ENCODE measurements around the gene FMO4. TPM values are rescaled to one million over a fixed set of nuclear protein-coding genes. Genes with fewer than 3 reads are reported as not detected.

Gene FMO4
- total RNA-seq, 1 experiment from 2014 or later: 0.63 TPM

GRCh38 chr1:171270806-171271205 is 43.2 kb upstream of the FMO4 start:
- Mint-ChIP-seq H3K9me3 (ENCODE audit: unreplicated experiment) (no peaks in the 10 kb centered on the region), H3K27me3 (ENCODE audit: insufficient read depth, unreplicated experiment) (no peaks in the 10 kb centered on the region), H3K36me3 (ENCODE audit: insufficient read depth, unreplicated experiment) (no peaks in the 10 kb centered on the region), H3K27ac (ENCODE audit: low read depth, unreplicated experiment) (no peak overlapping the region), H3K4me1 (ENCODE audit: insufficient read depth, unreplicated experiment) (peaks cover 8% of the 10 kb centered on the region), H3K4me3 (ENCODE audit: unreplicated experiment) (no peak overlapping the region)
- intact Hi-C loops (cut with micrococcal nuclease): no loop called here
- CTCF ChIA-PET: interaction anchor here (0.6 to 2.0 kb wide), 8 partner anchors 12 to 88 kb away, joined by 3 to 13 read pairs (median 4); partner anchors contain the start of genes FMO1 and FMO4
- BruUV-seq (replicated peaks): no TSS peak
- POLR2A ChIA-PET: no interaction called here
- TF ChIP-seq, protein P1, sequence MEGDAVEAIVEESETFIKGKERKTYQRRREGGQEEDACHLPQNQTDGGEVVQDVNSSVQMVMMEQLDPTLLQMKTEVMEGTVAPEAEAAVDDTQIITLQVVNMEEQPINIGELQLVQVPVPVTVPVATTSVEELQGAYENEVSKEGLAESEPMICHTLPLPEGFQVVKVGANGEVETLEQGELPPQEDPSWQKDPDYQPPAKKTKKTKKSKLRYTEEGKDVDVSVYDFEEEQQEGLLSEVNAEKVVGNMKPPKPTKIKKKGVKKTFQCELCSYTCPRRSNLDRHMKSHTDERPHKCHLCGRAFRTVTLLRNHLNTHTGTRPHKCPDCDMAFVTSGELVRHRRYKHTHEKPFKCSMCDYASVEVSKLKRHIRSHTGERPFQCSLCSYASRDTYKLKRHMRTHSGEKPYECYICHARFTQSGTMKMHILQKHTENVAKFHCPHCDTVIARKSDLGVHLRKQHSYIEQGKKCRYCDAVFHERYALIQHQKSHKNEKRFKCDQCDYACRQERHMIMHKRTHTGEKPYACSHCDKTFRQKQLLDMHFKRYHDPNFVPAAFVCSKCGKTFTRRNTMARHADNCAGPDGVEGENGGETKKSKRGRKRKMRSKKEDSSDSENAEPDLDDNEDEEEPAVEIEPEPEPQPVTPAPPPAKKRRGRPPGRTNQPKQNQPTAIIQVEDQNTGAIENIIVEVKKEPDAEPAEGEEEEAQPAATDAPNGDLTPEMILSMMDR (IDR thresholded peaks at IDR 0.05; ENCODE audit: unreplicated experiment): no peak
- no peak for DNase-seq (ENCODE audit: unreplicated experiment)

GRCh38 chr1:171277534-171277933 is 36.4 kb upstream of the FMO4 start:
- TF ChIP-seq, protein P1 (IDR thresholded peaks at IDR 0.05; ENCODE audit: unreplicated experiment): no peak
- CTCF ChIA-PET: interaction anchor here (1.3 to 4.2 kb wide), 3 partner anchors 10 to 36 kb away, joined by 3 to 19 read pairs (median 8); partner anchors contain the start of gene FMO4

GRCh38 chr1:171279234-171279633 is 34.7 kb upstream of the FMO4 start:
- ChIA-PET CTCF (interaction anchor here (1.1 to 4.2 kb wide), 2 partner anchors 34 to 35 kb away, joined by 4 to 19 read pairs; partner anchors contain the start of gene FMO4), POLR2A (no interaction called here)
- no peaks in the 10 kb centered on the region for H3K36me3 Mint-ChIP-seq (ENCODE audit: insufficient read depth, unreplicated experiment)

More at GRCh38 chr1:171277534-171277933, 36.4 kb upstream of the FMO4 start:
- intact Hi-C loops (cut with micrococcal nuclease): no loop called here
- DNase-seq (ENCODE audit: unreplicated experiment): no peak
- no TSS peak for BruUV-seq (replicated peaks)
- Mint-ChIP-seq H3K4me1 (ENCODE audit: insufficient read depth, unreplicated experiment) (no peaks in the 10 kb centered on the region), H3K9me3 (ENCODE audit: unreplicated experiment) (no peaks in the 10 kb centered on the region), H3K27ac (ENCODE audit: low read depth, unreplicated experiment) (no peak overlapping the region), H3K4me3 (ENCODE audit: unreplicated experiment) (no peak overlapping the region), H3K27me3 (ENCODE audit: insufficient read depth, unreplicated experiment) (no peaks in the 10 kb centered on the region), H3K36me3 (ENCODE audit: insufficient read depth, unreplicated experiment) (no peaks in the 10 kb centered on the region)
- POLR2A ChIA-PET: no interaction called here

GRCh38 chr1:171279678-171280077 is 34.3 kb upstream of the FMO4 start:
- ChIA-PET POLR2A (no interaction called here), CTCF (interaction anchor here (0.8 to 4.2 kb wide), 2 partner anchors 16 to 34 kb away, joined by 3 to 19 read pairs; no protein-coding TSS in a partner anchor)
- BruUV-seq (replicated peaks): no TSS peak
- no peak for DNase-seq (ENCODE audit: unreplicated experiment)
- Mint-ChIP-seq H3K36me3 (ENCODE audit: insufficient read depth, unreplicated experiment) (no peaks in the 10 kb centered on the region), H3K4me1 (ENCODE audit: insufficient read depth, unreplicated experiment) (no peaks in the 10 kb centered on the region), H3K27me3 (ENCODE audit: insufficient read depth, unreplicated experiment) (no peaks in the 10 kb centered on the region), H3K27ac (ENCODE audit: low read depth, unreplicated experiment) (no peak overlapping the region), H3K9me3 (ENCODE audit: unreplicated experiment) (no peaks in the 10 kb centered on the region), H3K4me3 (ENCODE audit: unreplicated experiment) (no peak overlapping the region)
- TF ChIP-seq, protein P1 (IDR thresholded peaks at IDR 0.05; ENCODE audit: unreplicated experiment): no peak
- intact Hi-C loops (cut with micrococcal nuclease): no loop called here

More at GRCh38 chr1:171279234-171279633, 34.7 kb upstream of the FMO4 start:
- no peaks in the 10 kb centered on the region for H3K4me1 Mint-ChIP-seq (ENCODE audit: insufficient read depth, unreplicated experiment)
- no peak overlapping the region for H3K27ac Mint-ChIP-seq (ENCODE audit: low read depth, unreplicated experiment)
- TF ChIP-seq, protein P1 (IDR thresholded peaks at IDR 0.05; ENCODE audit: unreplicated experiment): no peak
- no TSS peak for BruUV-seq (replicated peaks)
- H3K4me3 Mint-ChIP-seq (ENCODE audit: unreplicated experiment): no peak overlapping the region
- H3K27me3 Mint-ChIP-seq (ENCODE audit: insufficient read depth, unreplicated experiment): no peaks in the 10 kb centered on the region
- no peaks in the 10 kb centered on the region for H3K9me3 Mint-ChIP-seq (ENCODE audit: unreplicated experiment)
- DNase-seq (ENCODE audit: unreplicated experiment): no peak
- intact Hi-C loops (cut with micrococcal nuclease): no loop called here

Data from MCF 10A (cell line).